Measurements from ENCODE around the gene CIROP.

DNA sequence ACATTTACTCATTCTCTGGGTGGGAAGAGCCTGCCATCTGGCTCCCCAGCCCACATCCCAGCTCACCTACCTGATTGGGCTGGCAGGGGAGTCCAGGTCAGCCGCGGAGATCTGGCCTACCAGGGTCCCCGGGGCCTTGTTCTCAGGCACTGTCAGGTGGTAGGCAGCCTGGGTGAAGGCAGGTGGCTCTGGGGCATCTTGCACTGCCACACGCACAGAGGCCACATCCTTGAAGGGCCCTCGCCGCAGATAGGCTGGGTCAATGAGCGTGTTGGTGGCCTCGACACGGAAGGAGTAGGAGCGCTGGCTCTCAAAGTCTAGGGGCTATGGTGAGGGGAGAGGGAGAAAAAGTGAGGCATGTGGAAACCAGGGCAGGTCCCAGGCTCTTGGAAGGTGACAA is 51.4 kb downstream of the CIROP start:
- TF ChIP-seq, protein P1, sequence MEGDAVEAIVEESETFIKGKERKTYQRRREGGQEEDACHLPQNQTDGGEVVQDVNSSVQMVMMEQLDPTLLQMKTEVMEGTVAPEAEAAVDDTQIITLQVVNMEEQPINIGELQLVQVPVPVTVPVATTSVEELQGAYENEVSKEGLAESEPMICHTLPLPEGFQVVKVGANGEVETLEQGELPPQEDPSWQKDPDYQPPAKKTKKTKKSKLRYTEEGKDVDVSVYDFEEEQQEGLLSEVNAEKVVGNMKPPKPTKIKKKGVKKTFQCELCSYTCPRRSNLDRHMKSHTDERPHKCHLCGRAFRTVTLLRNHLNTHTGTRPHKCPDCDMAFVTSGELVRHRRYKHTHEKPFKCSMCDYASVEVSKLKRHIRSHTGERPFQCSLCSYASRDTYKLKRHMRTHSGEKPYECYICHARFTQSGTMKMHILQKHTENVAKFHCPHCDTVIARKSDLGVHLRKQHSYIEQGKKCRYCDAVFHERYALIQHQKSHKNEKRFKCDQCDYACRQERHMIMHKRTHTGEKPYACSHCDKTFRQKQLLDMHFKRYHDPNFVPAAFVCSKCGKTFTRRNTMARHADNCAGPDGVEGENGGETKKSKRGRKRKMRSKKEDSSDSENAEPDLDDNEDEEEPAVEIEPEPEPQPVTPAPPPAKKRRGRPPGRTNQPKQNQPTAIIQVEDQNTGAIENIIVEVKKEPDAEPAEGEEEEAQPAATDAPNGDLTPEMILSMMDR (IDR thresholded peaks at IDR 0.05; ENCODE audit: low read depth, low read length, poor library complexity, severe bottlenecking), result no peak
- no peak for TF ChIP-seq EZH2phosphoT487 (IDR thresholded peaks at IDR 0.05; ENCODE audit: borderline replicate concordance, low read length)
